HepG2 (cell line): ENCODE results near the gene NELFCD. TPM values are rescaled to one million over a fixed set of nuclear protein-coding genes. Genes with fewer than 3 reads are reported as not detected.
A peak's percentile ranks its signal among the peaks of the same experiment; 100 is the strongest.

Experiments
- ARID5B ChIP-seq: IDR thresholded peaks from 2 replicates; pipeline ENCODE4 v1.4.0; 2020; ENCODE audit warnings: mild to moderate bottlenecking, missing genetic modification reagents
- ETV5 ChIP-seq: IDR thresholded peaks from 2 replicates; pipeline ENCODE4 v1.6.1; 2018; ENCODE audit warnings: missing biosample characterization, missing genetic modification reagents, inconsistent platforms, borderline replicate concordance
- GATAD1 ChIP-seq: IDR thresholded peaks from 2 replicates; pipeline ENCODE4 v1.6.1; 2016; ENCODE audit warnings: missing genetic modification reagents, missing compliant biosample characterization
- KDM2A ChIP-seq: sonication (generic); formaldehyde crosslinking; IDR thresholded peaks from 2 replicates; pipeline ENCODE4 v1.4.0; 2020; ENCODE audit warnings: low read depth, missing genetic modification reagents, borderline replicate concordance
- MAFK ChIP-seq, 2 experiments: IDR thresholded peaks in 1 of 2; conservative IDR thresholded peaks in 1 of 2; 2 replicates each; pipeline ENCODE4 v1.6.1; 2011; ENCODE audit warnings: improper control_type of control experiment in 2 of 2, low read length in 2 of 2
- NBN ChIP-seq: fragments of 450-650 bp; conservative IDR thresholded peaks from 2 replicates; pipeline ENCODE4 v1.6.1; 2017
- RFX3 ChIP-seq: IDR thresholded peaks from 2 replicates; pipeline ENCODE4 v1.6.1; 2016; ENCODE audit warnings: missing biosample characterization, missing genetic modification reagents
- SAP130 ChIP-seq: IDR thresholded peaks from 2 replicates; pipeline ENCODE4 v1.6.1; 2016; ENCODE audit warnings: low read depth
- SIN3A ChIP-seq: IDR thresholded peaks from 2 replicates; pipeline ENCODE4 v1.6.1; 2011; ENCODE audit warnings: low read depth, mild to moderate bottlenecking, control low read depth, low read length, borderline replicate concordance
- SKIL ChIP-seq: sonication (generic); formaldehyde crosslinking; IDR thresholded peaks from 2 replicates; pipeline ENCODE4 v1.8.0; 2022; ENCODE audit warnings: missing genetic modification reagents, mild to moderate bottlenecking, moderate library complexity, borderline replicate concordance
- SNAI1 ChIP-seq: sonication (generic); formaldehyde crosslinking; IDR thresholded peaks from 2 replicates; pipeline ENCODE4 v1.5.0; 2020; ENCODE audit warnings: mild to moderate bottlenecking, missing genetic modification reagents, borderline replicate concordance
- XRCC5 ChIP-seq: fragments of 200-400 bp; formaldehyde crosslinking; optimal IDR thresholded peaks from 2 replicates; pipeline ENCODE3; 2017; ENCODE audit warnings: mild to moderate bottlenecking, low read length
- ZGPAT ChIP-seq: IDR thresholded peaks from 2 replicates; pipeline ENCODE4 v1.6.1; 2016; ENCODE audit warnings: mild to moderate bottlenecking
- ZMYM4 ChIP-seq: sonication (generic); formaldehyde crosslinking; IDR thresholded peaks from 2 replicates; pipeline ENCODE4 v1.8.1; 2023; ENCODE audit warnings: mild to moderate bottlenecking, missing genetic modification reagents
- ZNF207 ChIP-seq: fragments of 450-650 bp; IDR thresholded peaks from 2 replicates; pipeline ENCODE4 v1.6.1; 2016; ENCODE audit warnings: antibody characterized with exemption, borderline replicate concordance
- ZNF441 ChIP-seq: sonication (generic); formaldehyde crosslinking; IDR thresholded peaks from 2 replicates; pipeline ENCODE4 v1.7.0; 2021; ENCODE audit warnings: missing genetic modification reagents, borderline replicate concordance
- ZNF468 ChIP-seq: sonication (generic); formaldehyde crosslinking; IDR thresholded peaks from 2 replicates; pipeline ENCODE4 v1.8.0; 2022; ENCODE audit warnings: mild to moderate bottlenecking, moderate library complexity, missing genetic modification reagents
- ZNF788 ChIP-seq: sonication (generic); formaldehyde crosslinking; IDR thresholded peaks from 2 replicates; pipeline ENCODE4 v1.5.0; 2020; ENCODE audit warnings: mild to moderate bottlenecking, missing genetic modification reagents, borderline replicate concordance
- ZNF800 ChIP-seq: sonication (generic); formaldehyde crosslinking; IDR thresholded peaks from 2 replicates; pipeline ENCODE4 v1.4.0; 2020; ENCODE audit warnings: missing genetic modification reagents
- ZNF839 ChIP-seq: sonication (generic); formaldehyde crosslinking; IDR thresholded peaks from 2 replicates; pipeline ENCODE4 v1.4.0; 2020; ENCODE audit warnings: missing genetic modification reagents, mild to moderate bottlenecking, borderline replicate concordance
- ZSCAN21 ChIP-seq: sonication (generic); formaldehyde crosslinking; IDR thresholded peaks from 2 replicates; pipeline ENCODE4 v1.8.0; 2022; ENCODE audit warnings: mild to moderate bottlenecking, missing genetic modification reagents, moderate library complexity, borderline replicate concordance
- polyA plus RNA-seq, 8 experiments: library from polyadenylated mRNA; depleted of rRNA in 3 of 8; stranded (reverse) in 7 of 8; unstranded in 1 of 8; fragments of >200 nt; fragmentation: Illumina TruSeq in 4 of 8; extraction: Trizol in 4 of 8; gene quantifications; 2 replicates each; pipeline versions ENCODE4 v1.2.1 to v1.2.3, GENCODE V29; 2011 to 2016; ENCODE audit warnings: low read depth in 4 of 8, missing spikeins in 1 of 8, mixed read lengths in 1 of 8; ENCODE audit not compliant: insufficient read depth in 1 of 8
- total RNA-seq, 5 experiments: library from RNA; depleted of rRNA; stranded (reverse); fragments of >200 nt; fragmentation: Illumina TruSeq; extraction: Trizol; gene quantifications; 2 replicates each; pipeline ENCODE4 v1.2.3, GENCODE V29; 2016; ENCODE audit warnings: low read depth in 1 of 5

The NELFCD gene
- total and polyA plus RNA-seq, 2 of the 13 experiments (the other 11 are each of a cell fraction or from before 2014, with no cell fraction given) = 159 to 203 TPM

GRCh38 chr20:59010321-59010994, 29.4 kb downstream of the NELFCD start (continued):
- TF ChIP-seq SKIL (CRISPR knock-in tag) (no peak), ZMYM4 (CRISPR knock-in tag) (no peak), SIN3A (no peak), NBN (no peak), SAP130 (no peak; the same call in 1 of the 2 replicates), ARID5B (no peak), ZNF207 (no peak), ZNF788 (CRISPR knock-in tag) (0 out of 2 replicates have a peak, but pooled peaks have one; percentile 35), ZNF839 (CRISPR knock-in tag) (no peak), XRCC5 (peak; percentile 50), KDM2A (CRISPR knock-in tag) (no peak), RFX3 (no peak), ZNF468 (CRISPR knock-in tag) (no peak), ZGPAT (CRISPR knock-in tag) (peak; percentile 79; the same call in 1 of the 2 replicates), MAFK (conservative IDR thresholded peaks at IDR 0.05 in 1 of 2, IDR thresholded peaks at IDR 0.05 in 1 of 2; ENCODE audit: low read length in 2 of 2) (no peak), SNAI1 (CRISPR knock-in tag) (no peak), ETV5 (CRISPR knock-in tag) (no peak), ZNF441 (CRISPR knock-in tag) (no peak), ZNF800 (CRISPR knock-in tag) (no peak), GATAD1 (CRISPR knock-in tag) (0 out of 2 replicates have a peak, but pooled peaks have one; percentile 17), ZSCAN21 (CRISPR knock-in tag) (no peak)
